ENCODE results near the gene TSTD1.

Gene TSTD1, protein sequence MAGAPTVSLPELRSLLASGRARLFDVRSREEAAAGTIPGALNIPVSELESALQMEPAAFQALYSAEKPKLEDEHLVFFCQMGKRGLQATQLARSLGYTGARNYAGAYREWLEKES

GRCh38 chr1:161038523-161039153 is at the start of gene TSTD1:
Gene TSTD1 (minus strand): TSS chr1:161038964. CDS start chr1:161038889, 75 bp downstream.
- intact Hi-C loops (cut with DNase I) = no loop called here
- DNase-seq = peak in 41 of 42 donors; percentile 45 to 86 (median 71)

GRCh38 chr1:161086457-161086856 is 47.7 kb upstream of the TSTD1 start:
- no peak for DNase-seq
- intact Hi-C loops (cut with DNase I) = no loop called here

GRCh38 chr1:161085165-161085564 is 46.4 kb upstream of the TSTD1 start:
- intact Hi-C loops (cut with DNase I) = no loop called here
- DNase-seq = no peak

GRCh38 chr1:161084597-161084988 is 45.8 kb upstream of the TSTD1 start:
- no peak for DNase-seq
- intact Hi-C loops (cut with DNase I) = no loop called here

- DNase-seq = no peak
- intact Hi-C loops (cut with DNase I) = no loop called here
Observed at GRCh38 chr1:161083748-161084596, 45.2 kb upstream of the TSTD1 start.

DNA sequence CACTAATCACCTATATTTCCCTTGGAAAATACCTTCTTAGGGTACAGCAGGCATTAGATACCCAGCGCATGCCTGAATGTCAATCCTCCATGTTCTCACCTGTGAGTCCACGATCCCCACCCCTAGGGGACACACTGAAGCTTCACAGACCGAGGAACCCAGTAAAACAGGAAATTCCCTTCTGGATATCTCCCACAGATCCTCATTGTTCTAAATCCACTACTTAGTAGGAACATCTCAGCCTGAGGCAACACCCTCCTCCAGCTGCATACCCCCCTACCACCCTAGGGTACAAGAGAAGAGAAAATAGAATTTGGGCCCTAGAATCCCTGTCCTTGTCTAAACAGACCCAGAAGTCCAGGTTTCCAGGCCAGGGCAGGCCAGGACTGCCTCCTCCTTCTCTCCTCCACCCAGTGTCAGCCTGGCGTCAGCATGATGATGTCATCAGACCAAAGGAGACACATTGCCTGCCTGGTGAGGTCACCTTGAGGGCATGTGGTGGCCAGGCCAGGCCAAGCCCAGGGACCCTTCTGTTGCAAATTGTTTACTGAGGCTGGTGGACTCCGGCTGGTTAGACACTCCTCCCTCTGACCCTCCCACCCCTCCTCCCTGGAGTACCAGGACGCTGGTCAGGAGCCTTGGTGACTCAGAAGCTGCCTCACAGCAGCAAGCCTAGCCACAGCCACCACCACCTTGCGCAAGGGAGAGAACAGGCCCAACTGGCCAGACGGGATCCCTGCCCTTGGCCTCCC is 44.4 kb upstream of the TSTD1 start:
- DNase-seq = peak in 1 of 42 donors; percentile 23
- intact Hi-C loops (cut with DNase I) = no loop called here

- no peak for DNase-seq
- intact Hi-C loops (cut with DNase I) = no loop called here
Observed at GRCh38 chr1:161082483-161082882, 43.7 kb upstream of the TSTD1 start.

GRCh38 chr1:161081519-161081918 is 42.8 kb upstream of the TSTD1 start:
- intact Hi-C loops (cut with DNase I) = no loop called here
- DNase-seq = no peak

DNA sequence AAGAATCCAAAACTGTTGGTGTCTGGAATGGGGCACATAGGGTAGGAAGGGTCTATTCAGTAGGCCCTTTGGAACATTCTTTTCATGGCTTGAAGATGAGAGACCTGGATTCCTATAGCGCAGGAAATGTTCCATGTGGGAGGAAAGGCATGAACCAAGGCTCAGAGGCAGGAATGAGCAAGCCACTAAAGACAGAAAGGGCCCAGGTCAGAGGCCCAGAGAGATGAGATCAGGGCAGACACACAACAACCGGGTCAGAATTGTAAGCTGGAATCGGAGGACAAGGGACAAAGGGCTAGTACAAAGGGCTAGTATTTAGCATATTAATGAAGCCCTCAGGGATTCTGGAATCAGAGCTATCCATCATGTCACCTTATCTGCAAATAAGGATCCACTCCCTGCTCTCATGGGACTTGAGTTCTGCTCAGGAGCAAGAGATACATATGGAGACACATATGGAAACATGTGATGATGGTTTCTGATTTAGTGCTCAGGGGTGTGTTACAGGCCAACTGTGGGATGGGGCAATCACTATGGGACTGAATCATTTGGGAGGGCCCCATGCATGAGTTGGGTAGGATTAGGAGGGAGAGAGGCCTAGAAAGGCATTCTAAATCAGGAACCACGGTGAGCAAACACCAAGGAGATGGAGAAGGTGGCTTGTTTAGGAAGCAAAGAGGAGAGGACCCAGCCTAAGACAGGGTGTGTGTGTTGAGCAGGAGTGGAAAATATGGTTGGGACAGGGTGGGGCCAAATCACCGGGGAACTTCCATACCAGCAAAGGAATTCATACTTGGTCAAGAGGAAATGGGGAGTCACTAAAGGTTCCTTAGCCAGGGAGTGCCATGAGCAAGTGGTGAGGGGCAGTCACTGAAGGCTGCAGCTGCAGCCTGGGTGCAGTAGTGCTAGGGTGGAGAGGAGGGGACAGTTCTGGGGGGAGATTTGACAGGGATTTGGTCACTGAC is 42.0 kb upstream of the TSTD1 start:
- no peak for DNase-seq
- intact Hi-C loops (cut with DNase I) = no loop called here

- no peak for DNase-seq
- intact Hi-C loops (cut with DNase I) = no loop called here
Observed at GRCh38 chr1:161079436-161080110, 40.8 kb upstream of the TSTD1 start.

DNA sequence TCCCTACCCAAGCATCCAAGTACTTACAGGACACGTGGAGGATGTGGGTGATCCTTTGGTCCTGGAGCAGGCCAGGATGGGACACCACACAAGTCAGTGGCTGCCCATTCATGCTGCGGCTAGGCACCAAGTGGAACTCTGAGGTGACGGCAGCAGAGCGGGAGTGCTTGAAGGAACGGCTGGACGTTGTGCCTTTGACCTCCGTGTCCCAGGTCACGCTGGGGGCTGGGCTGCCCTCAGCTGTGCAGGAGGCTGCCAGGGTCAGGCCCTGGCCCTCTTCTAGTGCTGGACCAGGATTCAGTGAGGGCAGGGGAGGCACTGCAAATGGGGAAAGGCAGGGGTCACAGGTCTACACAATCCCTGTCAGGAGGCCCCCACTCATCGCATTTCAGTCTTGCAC is 38.7 kb upstream of the TSTD1 start:
- intact Hi-C loops (cut with DNase I) = no loop called here
- no peak for DNase-seq

DNA sequence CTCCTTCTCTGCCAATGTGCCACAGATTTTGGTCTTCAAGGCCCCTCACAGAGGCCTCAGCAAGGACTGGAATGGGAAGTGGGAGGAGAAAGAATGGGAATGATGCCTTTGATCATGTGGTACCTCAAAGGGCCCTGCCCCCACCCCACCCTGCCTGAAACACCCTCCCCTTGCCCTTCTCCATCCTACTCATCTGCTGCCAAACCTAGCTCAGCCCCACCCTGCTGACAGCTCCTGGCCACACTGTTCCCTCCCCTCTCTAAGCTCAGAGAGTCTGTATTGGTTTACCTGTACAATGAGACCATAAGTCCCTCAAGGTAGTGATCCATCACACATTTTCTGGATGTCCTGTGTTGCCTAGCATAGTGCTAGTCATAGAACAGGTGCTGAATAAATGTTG is 37.6 kb upstream of the TSTD1 start:
- intact Hi-C loops (cut with DNase I) = no loop called here
- DNase-seq = no peak

DNA sequence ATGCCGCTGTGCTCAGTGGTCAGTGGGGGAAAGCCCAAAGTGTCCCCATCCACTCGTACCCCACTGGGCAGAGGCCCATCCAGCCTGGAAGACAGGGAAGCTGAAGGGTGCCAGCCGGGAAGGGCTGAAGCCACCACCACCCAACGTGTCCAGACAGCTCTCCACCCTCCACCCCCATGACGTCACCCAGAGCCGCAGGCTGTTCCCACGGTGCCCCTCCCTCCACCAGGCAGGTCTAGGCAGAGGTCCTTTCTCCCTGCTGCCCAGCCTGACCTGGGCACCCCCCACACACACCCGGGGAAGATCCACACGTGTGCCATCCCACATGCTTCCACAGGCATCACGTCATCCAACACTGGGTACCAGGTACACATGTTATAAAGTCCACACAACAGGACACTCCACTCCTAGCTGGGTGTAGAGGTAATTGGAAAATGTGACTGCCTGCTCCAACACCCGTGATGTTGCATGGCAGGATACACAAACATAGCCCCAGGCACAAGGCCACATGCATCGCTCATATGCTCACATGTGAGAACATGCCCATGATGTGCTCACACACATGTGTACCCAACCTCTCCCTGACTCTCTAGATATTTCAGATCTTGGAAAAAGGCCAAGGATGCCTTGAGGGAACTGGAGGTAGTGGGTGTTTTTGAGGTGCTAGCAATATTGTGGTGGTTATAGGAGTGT is 36.1 kb upstream of the TSTD1 start:
- intact Hi-C loops (cut with DNase I) = no loop called here
- DNase-seq = no peak

- no peak for DNase-seq
- intact Hi-C loops (cut with DNase I) = no loop called here
Observed at GRCh38 chr1:161073474-161074121, 34.8 kb upstream of the TSTD1 start.

- intact Hi-C loops (cut with DNase I) = no loop called here
- no peak for DNase-seq
Observed at GRCh38 chr1:161072751-161073449, 34.1 kb upstream of the TSTD1 start.

DNA sequence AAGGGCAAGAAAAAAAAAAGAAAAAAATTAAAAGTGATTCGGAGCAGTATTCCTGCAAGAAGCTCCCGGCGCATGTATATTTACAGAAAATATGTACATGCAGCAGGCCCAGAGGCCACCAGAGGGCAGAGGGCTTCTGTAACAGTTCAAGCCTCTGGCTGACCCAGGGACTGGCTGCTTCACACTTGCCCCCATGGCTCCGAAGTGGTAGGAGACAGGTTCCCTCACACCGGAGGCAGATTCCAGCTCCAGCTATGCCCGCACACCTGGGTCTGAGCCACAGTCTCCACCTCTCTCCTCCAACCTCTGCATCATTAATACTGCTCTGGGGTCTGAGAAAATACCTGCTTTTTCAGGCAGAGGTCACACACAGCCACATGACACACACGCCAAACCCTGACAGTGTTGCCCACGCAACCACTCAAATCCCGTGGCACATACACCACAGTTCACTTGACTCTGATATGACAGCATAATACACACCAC is 33.2 kb upstream of the TSTD1 start:
- intact Hi-C loops (cut with DNase I) = no loop called here
- peak in 37 of 42 donors; percentile 10 to 69 (median 35) for DNase-seq
